HepG2 (cell line): ENCODE measurements around the gene ZFP36L2. TPM values are rescaled to one million over a fixed set of nuclear protein-coding genes. Genes with fewer than 3 reads are reported as not detected.
A peak's percentile ranks its signal among the peaks of the same experiment; 100 is the strongest.

ENCODE experiments used
- BCL6 ChIP-seq: IDR thresholded peaks from 2 replicates; pipeline ENCODE4 v1.6.1; 2016; ENCODE audit warnings: missing genetic modification reagents, missing compliant biosample characterization
- CCDC6 ChIP-seq: sonication (generic); formaldehyde crosslinking; IDR thresholded peaks from 2 replicates; pipeline ENCODE4 v1.8.1; 2022; ENCODE audit warnings: mild to moderate bottlenecking, missing genetic modification reagents, moderate library complexity
- FOXK1 ChIP-seq: sonication (generic); formaldehyde crosslinking; IDR thresholded peaks from 2 replicates; pipeline ENCODE4 v1.4.0; 2020; ENCODE audit warnings: low read depth, missing genetic modification reagents, borderline replicate concordance
- HOXA3 ChIP-seq: sonication (generic); formaldehyde crosslinking; IDR thresholded peaks from 2 replicates; pipeline ENCODE4 v1.5.0; 2020; ENCODE audit warnings: missing genetic modification reagents
- HOXA9 ChIP-seq: sonication (generic); formaldehyde crosslinking; IDR thresholded peaks from 2 replicates; pipeline ENCODE4 v1.8.1; 2022; ENCODE audit warnings: missing genetic modification reagents, mild to moderate bottlenecking, moderate library complexity, borderline replicate concordance
- KDM5A ChIP-seq: fragments of 200-600 bp; sonication (generic); IDR thresholded peaks from 2 replicates; pipeline ENCODE4 v1.7.0; 2018; ENCODE audit warnings: antibody characterized with exemption, mild to moderate bottlenecking, low read length, borderline replicate concordance
- MED8 ChIP-seq: sonication (generic); formaldehyde crosslinking; IDR thresholded peaks from 2 replicates; pipeline ENCODE4 v1.8.1; 2023; ENCODE audit warnings: mild to moderate bottlenecking, missing genetic modification reagents; ENCODE audit not compliant: insufficient replicate concordance
- MIER3 ChIP-seq: IDR thresholded peaks from 2 replicates; pipeline ENCODE4 v1.6.1; 2016; ENCODE audit warnings: missing compliant biosample characterization, borderline replicate concordance
- TBX2 ChIP-seq: sonication (generic); formaldehyde crosslinking; IDR thresholded peaks from 2 replicates; pipeline ENCODE4 v1.5.0; 2020; ENCODE audit warnings: missing genetic modification reagents, mild to moderate bottlenecking, borderline replicate concordance
- U2AF2 ChIP-seq: fragments of 200-400 bp; formaldehyde crosslinking; IDR thresholded peaks from 2 replicates; pipeline ENCODE4 v1.6.1; 2017; ENCODE audit warnings: low read depth, mild to moderate bottlenecking, low read length
- ZBTB8A ChIP-seq: sonication (generic); formaldehyde crosslinking; IDR thresholded peaks from 2 replicates; pipeline ENCODE4 v1.4.0; 2020; ENCODE audit warnings: mild to moderate bottlenecking, low read depth, missing genetic modification reagents, borderline replicate concordance
- ZHX1 ChIP-seq: sonication (generic); formaldehyde crosslinking; IDR thresholded peaks from 2 replicates; pipeline ENCODE4 v1.8.1; 2022; ENCODE audit warnings: low read depth, mild to moderate bottlenecking, missing genetic modification reagents
- ZNF124 ChIP-seq: sonication (generic); formaldehyde crosslinking; IDR thresholded peaks from 2 replicates; pipeline ENCODE4 v1.4.0; 2020; ENCODE audit warnings: missing genetic modification reagents
- ZSCAN30 ChIP-seq: sonication (generic); formaldehyde crosslinking; IDR thresholded peaks from 2 replicates; pipeline ENCODE4 v1.5.0; 2020; ENCODE audit warnings: mild to moderate bottlenecking, missing genetic modification reagents
- polyA plus RNA-seq, 8 experiments: library from polyadenylated mRNA; depleted of rRNA in 3 of 8; stranded (reverse) in 7 of 8; unstranded in 1 of 8; fragments of >200 nt; fragmentation: Illumina TruSeq in 4 of 8; extraction: Trizol in 4 of 8; gene quantifications; 2 replicates each; pipeline versions ENCODE4 v1.2.1 to v1.2.3, GENCODE V29; 2011 to 2016; ENCODE audit warnings: low read depth in 4 of 8, missing spikeins in 1 of 8, mixed read lengths in 1 of 8; ENCODE audit not compliant: insufficient read depth in 1 of 8
- total RNA-seq, 5 experiments: library from RNA; depleted of rRNA; stranded (reverse); fragments of >200 nt; fragmentation: Illumina TruSeq; extraction: Trizol; gene quantifications; 2 replicates each; pipeline ENCODE4 v1.2.3, GENCODE V29; 2016; ENCODE audit warnings: low read depth in 1 of 5
- TF ChIP-seq, protein P1 (sequence below): sonication (generic); formaldehyde crosslinking; IDR thresholded peaks from 2 replicates; pipeline ENCODE4 v1.5.0; 2020; ENCODE audit warnings: mild to moderate bottlenecking, missing genetic modification reagents, borderline replicate concordance

ZFP36L2 gene
- total and polyA plus RNA-seq, 2 of the 13 experiments (the other 11 are each of a cell fraction or from before 2014, with no cell fraction given): 11.2 to 21.8 TPM

GRCh38 chr2:43221763-43222474 is 4.5 kb downstream of the ZFP36L2 start (continued):
- TF ChIP-seq U2AF2 (peak; percentile 81; the same call in 1 of the 2 replicates), ZSCAN30 (CRISPR knock-in tag) (no peak), CCDC6 (no peak), MED8 (peak; percentile 60), KDM5A (peak; percentile 76; the same call in 1 of the 2 replicates), MIER3 (peak; percentile 81), HOXA9 (CRISPR knock-in tag) (peak; percentile 74; the same call in 1 of the 2 replicates), HOXA3 (CRISPR knock-in tag) (peak; percentile 85), TBX2 (CRISPR knock-in tag) (peak; percentile 41; the same call in 1 of the 2 replicates), ZNF124 (CRISPR knock-in tag) (peak; percentile 75; the same call in 1 of the 2 replicates), ZHX1 (0 out of 2 replicates have a peak, but pooled peaks have one; percentile 54), ZBTB8A (CRISPR knock-in tag) (no peak), FOXK1 (peak; percentile 69; the same call in 1 of the 2 replicates), BCL6 (CRISPR knock-in tag) (peak; percentile 61)
- TF ChIP-seq, protein P1, sequence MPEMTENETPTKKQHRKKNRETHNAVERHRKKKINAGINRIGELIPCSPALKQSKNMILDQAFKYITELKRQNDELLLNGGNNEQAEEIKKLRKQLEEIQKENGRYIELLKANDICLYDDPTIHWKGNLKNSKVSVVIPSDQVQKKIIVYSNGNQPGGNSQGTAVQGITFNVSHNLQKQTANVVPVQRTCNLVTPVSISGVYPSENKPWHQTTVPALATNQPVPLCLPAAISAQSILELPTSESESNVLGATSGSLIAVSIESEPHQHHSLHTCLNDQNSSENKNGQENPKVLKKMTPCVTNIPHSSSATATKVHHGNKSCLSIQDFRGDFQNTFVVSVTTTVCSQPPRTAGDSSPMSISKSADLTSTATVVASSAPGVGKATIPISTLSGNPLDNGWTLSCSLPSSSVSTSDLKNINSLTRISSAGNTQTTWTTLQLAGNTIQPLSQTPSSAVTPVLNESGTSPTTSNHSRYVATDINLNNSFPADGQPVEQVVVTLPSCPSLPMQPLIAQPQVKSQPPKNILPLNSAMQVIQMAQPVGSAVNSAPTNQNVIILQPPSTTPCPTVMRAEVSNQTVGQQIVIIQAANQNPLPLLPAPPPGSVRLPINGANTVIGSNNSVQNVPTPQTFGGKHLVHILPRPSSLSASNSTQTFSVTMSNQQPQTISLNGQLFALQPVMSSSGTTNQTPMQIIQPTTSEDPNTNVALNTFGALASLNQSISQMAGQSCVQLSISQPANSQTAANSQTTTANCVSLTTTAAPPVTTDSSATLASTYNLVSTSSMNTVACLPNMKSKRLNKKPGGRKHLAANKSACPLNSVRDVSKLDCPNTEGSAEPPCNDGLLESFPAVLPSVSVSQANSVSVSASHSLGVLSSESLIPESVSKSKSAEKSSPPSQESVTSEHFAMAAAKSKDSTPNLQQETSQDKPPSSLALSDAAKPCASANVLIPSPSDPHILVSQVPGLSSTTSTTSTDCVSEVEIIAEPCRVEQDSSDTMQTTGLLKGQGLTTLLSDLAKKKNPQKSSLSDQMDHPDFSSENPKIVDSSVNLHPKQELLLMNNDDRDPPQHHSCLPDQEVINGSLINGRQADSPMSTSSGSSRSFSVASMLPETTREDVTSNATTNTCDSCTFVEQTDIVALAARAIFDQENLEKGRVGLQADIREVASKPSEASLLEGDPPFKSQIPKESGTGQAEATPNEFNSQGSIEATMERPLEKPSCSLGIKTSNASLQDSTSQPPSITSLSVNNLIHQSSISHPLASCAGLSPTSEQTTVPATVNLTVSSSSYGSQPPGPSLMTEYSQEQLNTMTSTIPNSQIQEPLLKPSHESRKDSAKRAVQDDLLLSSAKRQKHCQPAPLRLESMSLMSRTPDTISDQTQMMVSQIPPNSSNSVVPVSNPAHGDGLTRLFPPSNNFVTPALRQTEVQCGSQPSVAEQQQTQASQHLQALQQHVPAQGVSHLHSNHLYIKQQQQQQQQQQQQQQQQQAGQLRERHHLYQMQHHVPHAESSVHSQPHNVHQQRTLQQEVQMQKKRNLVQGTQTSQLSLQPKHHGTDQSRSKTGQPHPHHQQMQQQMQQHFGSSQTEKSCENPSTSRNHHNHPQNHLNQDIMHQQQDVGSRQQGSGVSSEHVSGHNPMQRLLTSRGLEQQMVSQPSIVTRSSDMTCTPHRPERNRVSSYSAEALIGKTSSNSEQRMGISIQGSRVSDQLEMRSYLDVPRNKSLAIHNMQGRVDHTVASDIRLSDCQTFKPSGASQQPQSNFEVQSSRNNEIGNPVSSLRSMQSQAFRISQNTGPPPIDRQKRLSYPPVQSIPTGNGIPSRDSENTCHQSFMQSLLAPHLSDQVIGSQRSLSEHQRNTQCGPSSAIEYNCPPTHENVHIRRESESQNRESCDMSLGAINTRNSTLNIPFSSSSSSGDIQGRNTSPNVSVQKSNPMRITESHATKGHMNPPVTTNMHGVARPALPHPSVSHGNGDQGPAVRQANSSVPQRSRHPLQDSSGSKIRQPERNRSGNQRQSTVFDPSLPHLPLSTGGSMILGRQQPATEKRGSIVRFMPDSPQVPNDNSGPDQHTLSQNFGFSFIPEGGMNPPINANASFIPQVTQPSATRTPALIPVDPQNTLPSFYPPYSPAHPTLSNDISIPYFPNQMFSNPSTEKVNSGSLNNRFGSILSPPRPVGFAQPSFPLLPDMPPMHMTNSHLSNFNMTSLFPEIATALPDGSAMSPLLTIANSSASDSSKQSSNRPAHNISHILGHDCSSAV (CRISPR knock-in tag): no peak
